PC-3 (cell line): ENCODE data around the gene AGBL1.

Source experiments
- CTCF ChIP-seq: fragments of 300-600 bp; sonication (generic); conservative IDR thresholded peaks from 2 replicates; pipeline ENCODE4 v1.5.1; 2017; ENCODE audit warnings: antibody characterized with exemption, low read depth, mild to moderate bottlenecking, low read length
- EZH2 ChIP-seq: fragments of 300-600 bp; sonication (generic); IDR thresholded peaks from one replicate; pipeline ENCODE4 v1.6.1; 2017; ENCODE audit warnings: antibody characterized with exemption, mild to moderate bottlenecking, low read length; ENCODE audit not compliant: unreplicated experiment
- EZH2phosphoT487 ChIP-seq: fragments of 300-600 bp; sonication (generic); IDR thresholded peaks from 2 replicates; pipeline ENCODE4 v1.6.1; 2018; ENCODE audit warnings: mild to moderate bottlenecking, antibody characterized with exemption, low read length, borderline replicate concordance

- no peak for TF ChIP-seq EZH2phosphoT487
- no peak for TF ChIP-seq CTCF
- no peak for TF ChIP-seq EZH2
Measured at GRCh38 chr15:86595741-86596140, 516.1 kb downstream of the AGBL1 start.
